H1 (cell line): ENCODE results near the gene LRRFIP1. TPM values are rescaled to one million over a fixed set of nuclear protein-coding genes. Genes with fewer than 3 reads are reported as not detected.

Source experiments
- CTCF ChIA-PET: fragments of 300-600 bp; sonication (Branson Sonifier 250); formaldehyde crosslinking; loops from one replicate; lab custom pipeline; 2021; ENCODE audit not compliant: partially characterized antibody; lab: Charles Lee
- POLR2A ChIA-PET: fragments of 300-600 bp; sonication (Branson Sonifier 250); formaldehyde crosslinking; loops from one replicate; lab custom pipeline; 2021; ENCODE audit warnings: inconsistent platforms; ENCODE audit not compliant: partially characterized antibody; lab: Charles Lee
- DNase-seq, 2 experiments: peaks; one replicate each; pipeline versions ENCODE4 v3.0.0 to v3.0.0-alpha.2; 2010 to 2022; ENCODE audit warnings: low spot score in 2 of 2, low read depth in 1 of 2, mixed read lengths in 1 of 2
- FAIRE-seq: peaks from 2 replicates; lab custom pipeline; 2011; peaks lifted over from hg19 to GRCh38; lab: Jason Lieb, UNC
- H2AFZ ChIP-seq: 2 replicates; pipeline ENCODE4 v1.8.1; 2012; ENCODE audit warnings: low read length, inconsistent platforms
- H2AK5ac ChIP-seq: 2 replicates; pipeline ENCODE4 v1.6.1; 2013; ENCODE audit warnings: low read depth, low read length
- H2BK120ac ChIP-seq: replicated peaks from 2 replicates; pipeline ENCODE3; 2013; ENCODE audit warnings: low read depth, low read length, inconsistent platforms
- H2BK12ac ChIP-seq: 2 replicates; pipeline ENCODE4 v1.6.1; 2013; ENCODE audit warnings: low read depth, low read length
- H2BK15ac ChIP-seq: 2 replicates; pipeline ENCODE4 v1.6.1; 2013; ENCODE audit warnings: low read length
- H2BK20ac ChIP-seq: 2 replicates; pipeline ENCODE4 v1.6.1; 2013; ENCODE audit warnings: low read length
- H2BK5ac ChIP-seq: 2 replicates; pipeline ENCODE4 v1.6.1; 2013; ENCODE audit warnings: low read depth, low read length
- H3K14ac ChIP-seq: 2 replicates; pipeline ENCODE4 v1.6.1; 2013; ENCODE audit warnings: inconsistent platforms; ENCODE audit not compliant: insufficient read length
- H3K18ac ChIP-seq: 2 replicates; pipeline ENCODE4 v1.6.1; 2013; ENCODE audit warnings: low read length; ENCODE audit errors: extremely low read depth
- H3K23ac ChIP-seq: 2 replicates; pipeline ENCODE4 v1.6.1; 2013; ENCODE audit warnings: inconsistent platforms; ENCODE audit not compliant: insufficient read length
- H3K23me2 ChIP-seq: 2 replicates; pipeline ENCODE4 v1.6.1; 2013; ENCODE audit warnings: low read depth, low read length
- H3K27ac ChIP-seq: 2 replicates; pipeline ENCODE4 v1.6.1; 2011; ENCODE audit warnings: low read depth, low read length, inconsistent platforms
- H3K27me3 ChIP-seq, 4 experiments: replicated peaks in 1 of 4; 1 replicate in 1 of 4; 2 replicates in 3 of 4; pipeline versions ENCODE4 v1.6.1 to v1.8.1; 2011 to 2013; ENCODE audit warnings: low read length in 3 of 4, mild to moderate bottlenecking in 3 of 4, inconsistent platforms in 2 of 4, mixed read lengths in 2 of 4, moderate library complexity in 1 of 4; ENCODE audit not compliant: control insufficient read depth in 3 of 4, insufficient read depth in 3 of 4; ENCODE audit errors: extremely low read depth in 1 of 4
- H3K36me3 ChIP-seq, 4 experiments: 2 replicates each; pipeline versions ENCODE4 v1.6.1 to v1.8.1; 2011 to 2013; ENCODE audit warnings: mild to moderate bottlenecking in 4 of 4, low read length in 3 of 4, moderate library complexity in 2 of 4, control low read depth in 1 of 4, inconsistent platforms in 1 of 4; ENCODE audit not compliant: insufficient read depth in 4 of 4, control insufficient read depth in 2 of 4
- H3K4ac ChIP-seq: replicated peaks from 2 replicates; pipeline ENCODE3; 2013; ENCODE audit warnings: low read length, low read depth, mixed read lengths, inconsistent platforms; ENCODE audit not compliant: insufficient read length
- H3K4me1 ChIP-seq, 4 experiments: replicated peaks in 1 of 4; 1 replicate in 1 of 4; 2 replicates in 3 of 4; pipeline versions ENCODE4 v1.6.1 to v1.8.1; 2011 to 2013; ENCODE audit warnings: low read length in 3 of 4, inconsistent platforms in 2 of 4, mixed read lengths in 1 of 4; ENCODE audit not compliant: insufficient read depth in 4 of 4, control insufficient read depth in 3 of 4
- H3K4me2 ChIP-seq, 2 experiments: 2 replicates each; pipeline versions ENCODE4 v1.6.1 to v1.8.1; 2011 to 2013; ENCODE audit warnings: low read depth in 2 of 2, low read length in 2 of 2, control low read depth in 1 of 2, inconsistent platforms in 1 of 2, mild to moderate bottlenecking in 1 of 2; ENCODE audit not compliant: insufficient read depth in 1 of 2
- H3K4me3 ChIP-seq, 4 experiments: fragments of 200-600, 300-600 bp in 1 of 4; sonication (generic), shearing (Covaris generic), sonication (Bioruptor Twin) in 1 of 4; 2 replicates each; pipeline versions ENCODE4 v1.5.1 to v1.8.1; 2011 to 2016; ENCODE audit warnings: low read length in 4 of 4, low read depth in 3 of 4, control low read depth in 2 of 4, inconsistent platforms in 2 of 4, mild to moderate bottlenecking in 2 of 4, mixed read lengths in 1 of 4, moderate library complexity in 1 of 4; ENCODE audit not compliant: insufficient read depth in 2 of 4; ENCODE audit errors: extremely low read depth in 1 of 4
- H3K56ac ChIP-seq: replicated peaks from 2 replicates; pipeline ENCODE3; 2013; ENCODE audit warnings: low read depth, mild to moderate bottlenecking, mixed read lengths, low read length, inconsistent platforms; ENCODE audit not compliant: insufficient read length
- H3K79me1 ChIP-seq: 2 replicates; pipeline ENCODE4 v1.6.1; 2013; ENCODE audit warnings: low read depth, low read length, control low read depth
- H3K79me2 ChIP-seq, 2 experiments: 2 replicates each; pipeline versions ENCODE4 v1.6.1 to v1.8.1; 2012 to 2013; ENCODE audit warnings: low read length in 2 of 2, mild to moderate bottlenecking in 2 of 2, inconsistent platforms in 1 of 2; ENCODE audit not compliant: insufficient read depth in 2 of 2, control insufficient read depth in 1 of 2
- H3K9ac ChIP-seq, 4 experiments: replicated peaks in 1 of 4; 1 replicate in 1 of 4; 2 replicates in 3 of 4; pipeline versions ENCODE4 v1.6.1 to v1.8.1; 2011 to 2013; ENCODE audit warnings: low read depth in 3 of 4, low read length in 3 of 4, control low read depth in 2 of 4, mild to moderate bottlenecking in 2 of 4, moderate library complexity in 2 of 4, inconsistent platforms in 1 of 4; ENCODE audit errors: extremely low read depth in 1 of 4
- H3K9me3 ChIP-seq, 2 experiments: 2 replicates each; pipeline versions ENCODE4 v1.6.1 to v1.8.1; 2012 to 2013; ENCODE audit warnings: mild to moderate bottlenecking in 2 of 2, moderate library complexity in 2 of 2, control low read depth in 1 of 2, inconsistent platforms in 1 of 2, low read depth in 1 of 2, low read length in 1 of 2, mixed read lengths in 1 of 2; ENCODE audit not compliant: insufficient read depth in 2 of 2
- H4K20me1 ChIP-seq, 2 experiments: replicated peaks in 1 of 2; 2 replicates each; pipeline versions ENCODE3 to v1.8.1; 2011 to 2013; ENCODE audit warnings: inconsistent platforms in 2 of 2, low read length in 2 of 2, mild to moderate bottlenecking in 1 of 2; ENCODE audit not compliant: insufficient read depth in 2 of 2, control insufficient read depth in 1 of 2
- H4K5ac ChIP-seq: 2 replicates; pipeline ENCODE4 v1.6.1; 2013; ENCODE audit warnings: low read length, low read depth, mixed read lengths, inconsistent platforms; ENCODE audit not compliant: insufficient read length
- H4K8ac ChIP-seq: 2 replicates; pipeline ENCODE4 v1.8.0; 2013; ENCODE audit warnings: mild to moderate bottlenecking, moderate library complexity, low read length, inconsistent platforms; ENCODE audit not compliant: insufficient read depth; ENCODE audit errors: extremely low read depth
- H4K91ac ChIP-seq: replicated peaks from 2 replicates; pipeline ENCODE3; 2013; ENCODE audit warnings: low read length, mixed read lengths, inconsistent platforms; ENCODE audit not compliant: insufficient read length
- ATF3 ChIP-seq: IDR thresholded peaks from 2 replicates; pipeline ENCODE4 v1.6.1; 2011; ENCODE audit warnings: low read depth, mild to moderate bottlenecking, low read length; ENCODE audit not compliant: insufficient read depth
- BACH1 ChIP-seq: IDR thresholded peaks from 2 replicates; pipeline ENCODE4 v1.6.1; 2012; ENCODE audit warnings: low read length, improper control_type of control experiment
- CTBP2 ChIP-seq: IDR thresholded peaks from 2 replicates; pipeline ENCODE4 v1.7.0; 2011; ENCODE audit warnings: borderline replicate concordance, mild to moderate bottlenecking, moderate library complexity, mixed read lengths, low read length; ENCODE audit not compliant: insufficient read depth, insufficient read length
- WGBS, 2 experiments: shearing (Covaris generic) in 1 of 2; methylation state at CpG; one replicate each; pipeline versions ENCODE4 v1.1.6 to v1.1.7; 2013 to 2015; ENCODE audit warnings: low lambda C conversion rate in 2 of 2, mixed read lengths in 2 of 2, inconsistent platforms in 1 of 2, low coverage in 1 of 2, missing lambda C conversion rate in 1 of 2; ENCODE audit not compliant: insufficient replicate concordance in 2 of 2, insufficient coverage in 1 of 2, insufficient read length in 1 of 2; ENCODE audit errors: extremely low coverage in 1 of 2, missing lambda C conversion rate in 1 of 2; 5-methylcytosine and 5-hydroxymethylcytosine counted together
- polyA plus RNA-seq, 7 experiments: library from polyadenylated mRNA; depleted of rRNA in 3 of 7; stranded (reverse) in 5 of 7; unstranded in 2 of 7; fragments of >200 nt in 5 of 7; fragments of 200-250 nt in 2 of 7; gene quantifications; 1 replicate in 5 of 7; 2 replicates in 1 of 7; 4 replicates in 1 of 7; pipeline versions ENCODE4 v1.2.1 to v1.2.3, GENCODE V29; 2011 to 2013; ENCODE audit warnings: missing spikeins in 2 of 7, mixed read lengths in 2 of 7
- total RNA-seq: library from RNA; stranded (reverse); fragmentation: NEBNext Ultra II Directional; extraction: Animal tissue kit (Norgen Biotek cat#: 25700); gene quantifications from 2 replicates; pipeline ENCODE4 v1.2.1, GENCODE V29; 2021

LRRFIP1 gene
- total and polyA plus RNA-seq, 2 of the 8 experiments (the other 6 are each of a cell fraction or from before 2014, with no cell fraction given) = 12.1 to 75.8 TPM

- no peak for DNase-seq
- H3K79me2 ChIP-seq = peaks cover 0 to 12% of the 10 kb centered on the region in 2 experiments; a peak in 3 of 4 replicates
- no peaks in the 10 kb centered on the region for H3K9me3 ChIP-seq
- H3K18ac ChIP-seq = no peak overlapping the region
- H4K20me1 ChIP-seq = peaks cover 3% of the 10 kb centered on the region in 2 experiments
- H3K4me1 ChIP-seq = peaks cover 0 to 19% (median 14%) of the 10 kb centered on the region in 4 experiments; a peak in 6 of 7 replicates
- no peak overlapping the region for H4K91ac ChIP-seq
- 99% methylated on average over 6 of the region's 6 CpGs; no CpG with 5 or more reads in 1 of the 2 experiments for WGBS, 2 experiments
- no peak overlapping the region for H2BK5ac ChIP-seq
- H2BK20ac ChIP-seq = no peak overlapping the region
- H3K56ac ChIP-seq = no peak overlapping the region
- peaks cover 0 to 2% (median under 1%) of the 10 kb centered on the region in 4 experiments; a peak in 1 of 8 replicates for H3K36me3 ChIP-seq
- ChIA-PET CTCF (interaction anchor here (0.6 to 3.1 kb wide), 19 partner anchors 10 to 193 kb away, joined by 3 to 24 read pairs (median 4); no protein-coding TSS in a partner anchor), POLR2A (interaction anchor here (0.6 to 5.5 kb wide), 7 partner anchors 8 to 50 kb away, joined by 3 to 27 read pairs (median 4); partner anchors contain the start of gene RAB17)
- TF ChIP-seq BACH1 (no peak), ATF3 (no peak), CTBP2 (no peak)
- no peak overlapping the region for H3K4me2 ChIP-seq
- no peak overlapping the region for H2BK120ac ChIP-seq
- no peak overlapping the region for H2AFZ ChIP-seq
- H3K14ac ChIP-seq = no peak overlapping the region
- H3K4ac ChIP-seq = no peak overlapping the region
- no peak overlapping the region for H2BK12ac ChIP-seq
- H2AK5ac ChIP-seq = no peak overlapping the region
- no peak overlapping the region for H3K23ac ChIP-seq
- no peak overlapping the region for H3K4me3 ChIP-seq
- no peak overlapping the region for H3K9ac ChIP-seq
- no peak overlapping the region for H4K8ac ChIP-seq
- no peak overlapping the region for H4K5ac ChIP-seq
- no peaks in the 10 kb centered on the region; the same call in 1 of the 2 replicates for H3K23me2 ChIP-seq
- peaks cover 2% of the 10 kb centered on the region; the same call in 1 of the 2 replicates for H3K79me1 ChIP-seq
- H3K27me3 ChIP-seq = no peaks in the 10 kb centered on the region
- no peak overlapping the region for H2BK15ac ChIP-seq
- FAIRE-seq = no peak
- no peak overlapping the region for H3K27ac ChIP-seq
Measured at GRCh38 chr2:237581326-237581725, 46.1 kb upstream of the LRRFIP1 start.
